ENCODE results near the gene EPHB3.

EPHB3 gene

GRCh38 chr3:184552863-184553262 is 8.7 kb upstream of the EPHB3 start:
- no peak overlapping the region for H3K27ac ChIP-seq
- no peak for DNase-seq (ENCODE audit: low spot score)
- no peak overlapping the region for H3K4me3 ChIP-seq
- TF ChIP-seq CTCF (IDR thresholded peaks at IDR 0.05), result no peak

- Histone ChIP-seq H3K4me3 (no peak overlapping the region), H3K27ac (no peak overlapping the region)
- no peak for TF ChIP-seq CTCF (IDR thresholded peaks at IDR 0.05)
- no peak for DNase-seq (ENCODE audit: low spot score)
Measured at GRCh38 chr3:184553385-184553784, 8.2 kb upstream of the EPHB3 start.

GRCh38 chr3:184554461-184554860 is 7.1 kb upstream of the EPHB3 start:
- DNase-seq (ENCODE audit: low spot score), result no peak
- Histone ChIP-seq H3K4me3 (no peak overlapping the region), H3K27ac (no peak overlapping the region)
- no peak for TF ChIP-seq CTCF (IDR thresholded peaks at IDR 0.05)

- Histone ChIP-seq H3K27ac (no peak overlapping the region), H3K4me3 (no peak overlapping the region)
- DNase-seq (ENCODE audit: low spot score), result no peak
- TF ChIP-seq CTCF (IDR thresholded peaks at IDR 0.05), result no peak
Measured at GRCh38 chr3:184556582-184557347, 4.8 kb upstream of the EPHB3 start.

DNA sequence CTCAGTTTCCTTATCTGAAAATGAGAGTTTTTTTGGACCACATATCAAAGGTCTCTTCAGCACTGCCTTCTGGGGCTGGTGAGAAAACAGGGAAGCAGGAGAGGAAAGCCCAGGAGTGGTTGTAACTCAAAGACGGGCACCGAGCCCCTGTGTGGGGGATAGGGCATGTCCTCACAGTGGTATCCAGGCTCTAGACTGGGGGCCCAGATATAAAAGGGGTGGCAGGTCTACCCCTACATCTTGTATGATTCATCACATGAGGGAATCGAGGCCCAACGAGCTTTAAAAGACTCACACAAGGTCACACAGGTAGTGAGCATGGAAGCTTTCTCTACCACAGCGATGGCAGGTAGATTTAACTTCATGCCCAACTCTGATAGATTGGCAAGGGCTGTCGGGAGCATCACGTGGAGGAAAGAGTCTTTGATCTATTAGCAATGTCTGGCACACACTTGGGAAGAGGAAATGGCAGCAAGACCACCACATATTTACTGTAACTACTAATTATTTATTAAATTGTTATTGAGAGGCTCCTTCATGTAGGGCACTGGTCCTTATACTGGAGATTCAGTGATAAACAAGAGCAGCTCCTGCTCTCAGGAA is 4.1 kb upstream of the EPHB3 start:
- no peak for TF ChIP-seq CTCF (IDR thresholded peaks at IDR 0.05)
- DNase-seq (ENCODE audit: low spot score), result no peak
- no peak overlapping the region for H3K4me3 ChIP-seq
- no peak overlapping the region for H3K27ac ChIP-seq

DNA sequence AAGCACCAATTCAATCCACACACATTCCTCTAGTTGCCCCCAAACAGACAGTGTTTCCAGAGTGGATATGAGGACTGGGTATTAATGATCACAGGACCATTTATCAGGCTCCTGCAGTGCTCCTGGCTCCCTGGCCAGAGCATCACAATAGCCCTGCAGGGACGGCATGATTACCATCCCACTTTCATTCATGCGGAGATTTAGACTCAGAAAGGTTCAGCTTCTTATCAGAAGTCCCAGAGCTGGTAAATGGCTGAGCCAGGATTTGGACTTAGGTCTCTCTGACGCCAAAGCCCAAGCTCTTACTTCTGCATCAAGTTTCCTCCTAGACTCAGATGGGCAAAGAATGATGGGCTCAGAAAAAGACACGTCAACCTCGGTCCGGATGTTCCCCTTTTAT is 2.9 kb upstream of the EPHB3 start:
- TF ChIP-seq CTCF (IDR thresholded peaks at IDR 0.05), result no peak
- no peak for DNase-seq (ENCODE audit: low spot score)

GRCh38 chr3:184559336-184559735 is 2.2 kb upstream of the EPHB3 start:
- Histone ChIP-seq H3K27ac (no peak overlapping the region), H3K4me3 (no peak overlapping the region)
- no peak for TF ChIP-seq CTCF (IDR thresholded peaks at IDR 0.05)
- DNase-seq (ENCODE audit: low spot score), result no peak

More for the DNA sequence above, 2.9 kb upstream of the EPHB3 start:
- Histone ChIP-seq H3K4me3 (no peak overlapping the region), H3K27ac (no peak overlapping the region)

Measured in coronary artery (tissue), 2 donors.